Endothelial cell (in vitro differentiated cells): Measurements from ENCODE around the gene FAM131C. TPM values are rescaled to one million over a fixed set of nuclear protein-coding genes. Genes with fewer than 3 reads are reported as not detected.
"Not testable (repeated sequence)": the region's sequence is repeated elsewhere in the genome, so short reads cannot be mapped to it uniquely, and the experiment has no call there.

ENCODE experiments used
- DNase-seq: peaks from one replicate; pipeline ENCODE4 v3.0.0; 2021; ENCODE audit warnings: low spot score
- H3K27ac Mint-ChIP-seq: one replicate; pipeline ENCODE4 v1.8.0; 2021; ENCODE audit warnings: mixed read lengths, inconsistent platforms; ENCODE audit not compliant: unreplicated experiment
- H3K27me3 Mint-ChIP-seq: one replicate; pipeline ENCODE4 v1.8.0; 2021; ENCODE audit warnings: mild to moderate bottlenecking, moderate library complexity, mixed read lengths, inconsistent platforms; ENCODE audit not compliant: unreplicated experiment
- H3K36me3 Mint-ChIP-seq: one replicate; pipeline ENCODE4 v1.8.0; 2021; ENCODE audit warnings: mild to moderate bottlenecking, low read depth, mixed read lengths, inconsistent platforms; ENCODE audit not compliant: unreplicated experiment
- H3K4me1 Mint-ChIP-seq: one replicate; pipeline ENCODE4 v1.8.0; 2021; ENCODE audit warnings: mild to moderate bottlenecking, mixed read lengths, inconsistent platforms; ENCODE audit not compliant: unreplicated experiment
- H3K4me3 Mint-ChIP-seq: one replicate; pipeline ENCODE4 v1.8.0; 2021; ENCODE audit warnings: mild to moderate bottlenecking, mixed read lengths, inconsistent platforms; ENCODE audit not compliant: unreplicated experiment
- H3K9me3 Mint-ChIP-seq: one replicate; pipeline ENCODE4 v1.8.0; 2021; ENCODE audit warnings: mixed read lengths, inconsistent platforms; ENCODE audit not compliant: unreplicated experiment
- total RNA-seq: library from RNA; stranded (reverse); fragmentation: NEBNext Ultra II Directional; extraction: Animal tissue kit (Norgen Biotek cat#: 25700); gene quantifications from one replicate; pipeline ENCODE4 v1.2.1, GENCODE V29; 2021; ENCODE audit not compliant: unreplicated experiment
- TF ChIP-seq, protein P1 (sequence below): fragments of 200-600 bp; sonication (generic); IDR thresholded peaks from one replicate; pipeline ENCODE4 v1.5.0; 2021; ENCODE audit warnings: antibody characterized with exemption; ENCODE audit not compliant: unreplicated experiment

FAM131C gene
- total RNA-seq, 1 donor from 2014 or later, result 0.56 TPM

DNA sequence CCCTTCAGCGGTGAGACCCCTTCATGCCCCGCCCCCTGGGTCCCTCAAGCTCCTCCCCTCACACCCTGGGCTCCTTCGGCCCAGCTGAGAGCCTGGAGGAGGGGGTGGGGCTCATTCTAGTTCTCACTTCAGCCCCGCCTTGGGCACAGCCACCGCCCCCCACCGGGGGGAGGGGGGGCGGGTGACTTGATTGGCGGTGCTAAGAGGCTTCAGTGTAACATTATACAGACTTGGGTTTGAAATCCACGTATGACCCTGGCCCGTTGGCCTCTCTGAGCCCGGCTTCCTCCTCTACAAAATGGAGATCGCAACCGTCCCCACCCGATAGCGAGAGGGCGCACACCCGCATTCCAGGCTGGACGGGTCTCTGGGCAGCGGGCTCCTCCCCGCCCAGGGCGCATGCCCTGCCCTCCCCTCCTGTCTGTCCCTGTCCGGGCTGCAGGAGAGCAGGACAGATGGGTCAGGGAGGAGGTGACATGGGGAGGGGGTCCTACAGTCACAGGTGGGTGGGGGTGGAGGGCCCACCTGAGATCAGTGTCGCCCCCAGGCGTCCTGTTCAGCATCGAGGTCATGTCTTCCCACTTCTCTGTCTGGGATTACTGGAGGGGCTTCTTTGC lies 24.8 kb downstream of the FAM131C start:
- H3K9me3 Mint-ChIP-seq, result no peaks in the 10 kb centered on the region
- TF ChIP-seq, protein P1, sequence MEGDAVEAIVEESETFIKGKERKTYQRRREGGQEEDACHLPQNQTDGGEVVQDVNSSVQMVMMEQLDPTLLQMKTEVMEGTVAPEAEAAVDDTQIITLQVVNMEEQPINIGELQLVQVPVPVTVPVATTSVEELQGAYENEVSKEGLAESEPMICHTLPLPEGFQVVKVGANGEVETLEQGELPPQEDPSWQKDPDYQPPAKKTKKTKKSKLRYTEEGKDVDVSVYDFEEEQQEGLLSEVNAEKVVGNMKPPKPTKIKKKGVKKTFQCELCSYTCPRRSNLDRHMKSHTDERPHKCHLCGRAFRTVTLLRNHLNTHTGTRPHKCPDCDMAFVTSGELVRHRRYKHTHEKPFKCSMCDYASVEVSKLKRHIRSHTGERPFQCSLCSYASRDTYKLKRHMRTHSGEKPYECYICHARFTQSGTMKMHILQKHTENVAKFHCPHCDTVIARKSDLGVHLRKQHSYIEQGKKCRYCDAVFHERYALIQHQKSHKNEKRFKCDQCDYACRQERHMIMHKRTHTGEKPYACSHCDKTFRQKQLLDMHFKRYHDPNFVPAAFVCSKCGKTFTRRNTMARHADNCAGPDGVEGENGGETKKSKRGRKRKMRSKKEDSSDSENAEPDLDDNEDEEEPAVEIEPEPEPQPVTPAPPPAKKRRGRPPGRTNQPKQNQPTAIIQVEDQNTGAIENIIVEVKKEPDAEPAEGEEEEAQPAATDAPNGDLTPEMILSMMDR, result no peak
- H3K36me3 Mint-ChIP-seq, result no peaks in the 10 kb centered on the region
- DNase-seq, result peak; percentile 70
- no peak overlapping the region for H3K27ac Mint-ChIP-seq
- H3K27me3 Mint-ChIP-seq, result peaks cover 8% of the 10 kb centered on the region
- no peak overlapping the region for H3K4me3 Mint-ChIP-seq
- no peaks in the 10 kb centered on the region for H3K4me1 Mint-ChIP-seq

DNA sequence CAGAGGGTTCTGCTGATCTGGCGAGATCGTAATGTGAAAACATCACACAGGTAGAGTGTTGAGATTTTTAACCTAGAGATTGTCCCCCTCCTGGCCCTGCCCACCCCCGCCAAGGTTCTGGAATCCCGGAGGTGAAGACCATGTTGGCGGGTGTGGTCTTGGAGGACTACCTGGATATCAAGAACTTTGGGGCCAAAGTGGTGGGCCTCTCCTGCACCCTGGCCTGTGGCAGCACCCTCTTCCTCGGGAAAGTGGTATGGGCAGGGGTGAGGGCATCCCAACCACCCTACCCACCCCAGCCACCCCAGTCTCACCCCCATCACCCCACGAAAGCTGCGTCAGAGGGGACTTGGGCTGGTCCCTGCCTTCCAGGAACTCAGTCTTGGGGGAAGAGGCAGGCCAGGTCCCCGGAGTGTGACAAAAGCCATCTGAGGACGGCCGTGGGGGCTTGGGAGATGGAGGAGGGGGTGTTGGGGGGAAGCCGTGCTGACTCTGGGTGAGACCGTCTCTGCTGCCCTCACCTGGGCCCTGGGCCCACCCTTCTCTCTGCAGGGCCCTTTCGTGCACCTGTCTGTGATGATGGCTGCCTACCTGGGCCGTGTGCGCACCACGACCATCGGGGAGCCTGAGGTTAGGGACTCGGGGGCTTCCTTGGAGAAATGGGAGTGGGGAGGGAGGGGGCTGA lies 25.5 kb downstream of the FAM131C start:
- Mint-ChIP-seq H3K27me3 (peaks cover 8% of the 10 kb centered on the region), H3K4me1 (no peaks in the 10 kb centered on the region), H3K9me3 (no peaks in the 10 kb centered on the region), H3K4me3 (no peak overlapping the region), H3K27ac (no peak overlapping the region), H3K36me3 (no peaks in the 10 kb centered on the region)
- DNase-seq, result no peak
- TF ChIP-seq, protein P1, result no peak

DNA sequence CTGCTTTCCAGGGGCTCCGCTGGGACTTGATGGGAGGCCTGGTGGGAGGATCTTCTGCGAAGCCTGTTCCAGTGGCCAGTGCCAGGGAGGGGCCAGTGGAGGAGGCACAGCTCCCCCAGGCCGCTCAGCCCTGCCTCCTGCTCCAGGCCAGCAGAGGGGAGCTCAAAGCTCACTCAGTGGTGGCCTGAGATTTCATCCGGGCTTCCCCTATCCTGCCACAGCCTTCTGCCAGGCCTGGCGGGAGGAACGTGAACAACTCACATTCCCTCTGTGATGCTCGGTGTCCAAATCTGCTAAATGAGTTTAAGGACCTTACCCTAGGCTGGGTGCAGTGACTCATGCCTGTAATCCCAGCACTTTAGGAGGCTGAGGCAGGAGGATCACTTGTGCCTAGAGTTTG lies 26.6 kb downstream of the FAM131C start:
- DNase-seq, result no peak
- Mint-ChIP-seq H3K4me1 (no peaks in the 10 kb centered on the region), H3K27ac (no peak overlapping the region), H3K9me3 (no peaks in the 10 kb centered on the region), H3K36me3 (no peaks in the 10 kb centered on the region), H3K27me3 (peaks cover 6% of the 10 kb centered on the region), H3K4me3 (no peak overlapping the region)
- TF ChIP-seq, protein P1, result no peak

DNA sequence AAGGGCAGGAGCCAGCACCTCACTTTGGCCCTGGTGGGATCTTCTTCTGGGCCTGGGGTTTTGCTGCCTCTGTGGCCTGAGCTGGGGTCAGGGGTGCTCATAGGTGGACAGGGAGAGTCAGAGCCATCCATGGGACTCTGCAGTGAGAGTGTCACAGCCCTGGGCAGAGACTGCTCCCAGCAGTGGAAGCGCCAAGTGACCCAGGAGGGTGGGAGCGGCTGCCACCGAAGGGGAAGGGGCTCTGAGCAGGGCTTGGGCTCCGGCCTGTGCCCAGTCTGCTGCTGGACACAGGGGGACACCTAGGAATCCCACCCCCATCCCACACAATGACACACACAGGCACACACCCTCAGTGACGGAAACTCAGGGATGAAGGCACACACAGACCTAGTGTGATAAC lies 29.5 kb downstream of the FAM131C start:
- Mint-ChIP-seq H3K4me3 (no peak overlapping the region), H3K9me3 (no peaks in the 10 kb centered on the region), H3K27ac (no peak overlapping the region), H3K36me3 (no peaks in the 10 kb centered on the region), H3K4me1 (no peaks in the 10 kb centered on the region), H3K27me3 (peaks cover 8% of the 10 kb centered on the region)
- TF ChIP-seq, protein P1, result no peak
- DNase-seq, result no peak

DNA sequence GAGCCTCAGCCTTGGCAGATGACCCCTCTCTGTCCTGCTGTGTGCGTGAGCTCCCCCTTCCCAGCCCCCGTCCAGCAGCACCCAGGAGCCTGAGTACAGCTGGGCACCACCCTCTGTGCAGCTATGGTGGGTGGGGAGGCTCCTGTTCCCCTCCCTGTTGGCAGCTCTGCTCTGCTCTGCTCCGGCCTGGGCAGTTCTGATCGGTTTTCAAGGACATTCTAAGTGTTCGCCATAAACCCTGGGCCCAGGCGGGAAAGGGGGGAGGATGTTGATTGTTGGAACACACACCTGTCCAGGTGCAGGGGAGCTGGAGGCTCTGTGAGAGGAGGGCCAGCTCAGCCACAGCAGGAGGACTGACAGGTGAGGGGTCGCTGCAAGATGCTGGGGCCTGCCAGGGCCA lies 29.9 kb downstream of the FAM131C start, which contains the start of gene CLCNKB:
CLCNKB (plus strand) TSS at position 262 of the 400 bp plus-strand sequence. CDS start 711 bp downstream, outside the sequence.
- H3K36me3 Mint-ChIP-seq, result no peaks in the 10 kb centered on the region
- H3K27me3 Mint-ChIP-seq, result peaks cover 8% of the 10 kb centered on the region
- no peak for DNase-seq
- H3K4me1 Mint-ChIP-seq, result no peaks in the 10 kb centered on the region
- H3K9me3 Mint-ChIP-seq, result no peaks in the 10 kb centered on the region
- no peak within 1 kb of the TSS for H3K4me3 Mint-ChIP-seq
- no peak within 1 kb of the TSS for H3K27ac Mint-ChIP-seq
- TF ChIP-seq, protein P1, result no peak

DNA sequence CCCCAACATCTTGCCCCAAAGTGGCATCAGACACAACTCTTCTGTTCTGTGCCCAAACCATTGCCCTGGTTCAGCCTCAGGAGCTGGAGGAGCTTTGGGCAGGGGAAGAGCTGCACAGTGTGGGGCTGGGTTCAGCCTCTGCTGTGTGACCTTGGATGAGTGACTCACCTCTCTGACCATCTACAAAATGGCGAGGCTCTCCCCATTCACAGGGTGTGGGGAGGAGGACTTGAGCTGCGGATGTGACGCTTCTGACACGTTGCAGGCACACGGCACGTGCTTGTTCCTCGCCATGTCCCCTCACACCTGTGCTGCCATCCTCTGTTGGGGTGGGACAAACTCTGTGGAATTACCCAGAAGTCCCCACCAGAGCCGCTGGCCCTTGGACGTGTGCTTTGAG lies 30.8 kb downstream of the FAM131C start:
- H3K27me3 Mint-ChIP-seq, result not testable (repeated sequence)

More for the DNA sequence above, 30.8 kb downstream of the FAM131C start:
- not testable (repeated sequence) for H3K36me3 Mint-ChIP-seq, H3K4me3 Mint-ChIP-seq, H3K27ac Mint-ChIP-seq, DNase-seq, H3K4me1 Mint-ChIP-seq, H3K9me3 Mint-ChIP-seq
